IMR-90 (cell line): ENCODE data around the gene SEC24A.

Source experiments
- CTCF ChIP-seq: conservative IDR thresholded peaks from 2 replicates; pipeline ENCODE4 v1.5.1; 2012; ENCODE audit warnings: mild to moderate bottlenecking, low read depth, low read length, improper control_type of control experiment
- MAFK ChIP-seq: IDR thresholded peaks from 2 replicates; pipeline ENCODE4 v1.6.1; 2012; ENCODE audit warnings: low read depth, low read length, improper control_type of control experiment
- MXI1 ChIP-seq: IDR thresholded peaks from 2 replicates; pipeline ENCODE4 v1.6.1; 2012; ENCODE audit warnings: low read depth, mild to moderate bottlenecking, low read length, moderate library complexity, borderline replicate concordance
- POLR2A ChIP-seq: IDR thresholded peaks from 2 replicates; pipeline ENCODE4 v1.6.1; 2012; ENCODE audit warnings: mild to moderate bottlenecking, low read depth, low read length
- RAD21 ChIP-seq: IDR thresholded peaks from 2 replicates; pipeline ENCODE4 v1.6.1; 2012; ENCODE audit warnings: low read length, improper control_type of control experiment
- RCOR1 ChIP-seq: IDR thresholded peaks from 2 replicates; pipeline ENCODE4 v1.6.1; 2012; ENCODE audit warnings: mild to moderate bottlenecking, low read length, improper control_type of control experiment; ENCODE audit not compliant: insufficient replicate concordance
- RFX5 ChIP-seq: IDR thresholded peaks from 2 replicates; pipeline ENCODE4 v1.8.0; 2012; ENCODE audit warnings: low read depth, mild to moderate bottlenecking, low read length, moderate library complexity
- SMC3 ChIP-seq: fragments of 150-350 bp; IDR thresholded peaks from 2 replicates; pipeline ENCODE4 v1.6.1; 2016; ENCODE audit warnings: low read depth, mild to moderate bottlenecking, antibody characterized with exemption, low read length, moderate library complexity
- USF2 ChIP-seq: fragments of 150-350 bp; IDR thresholded peaks from 2 replicates; pipeline ENCODE4 v1.6.1; 2017; ENCODE audit warnings: mild to moderate bottlenecking, antibody characterized with exemption, low read length, low read depth

- no peak for TF ChIP-seq MAFK
- TF ChIP-seq POLR2A: no peak
- TF ChIP-seq CTCF: no peak
- no peak for TF ChIP-seq SMC3
- TF ChIP-seq MXI1: no peak
- TF ChIP-seq RFX5: no peak
- TF ChIP-seq RAD21: no peak
- TF ChIP-seq USF2: no peak
- TF ChIP-seq RCOR1: no peak
These were observed 48.0 kb upstream of the SEC24A start for GRCh38 chr5:134600600-134600999.
